NCI-H82 (cell line): ENCODE data around the gene ITLN2.
"Not testable (repeated sequence)": the region's sequence is repeated elsewhere in the genome, so short reads cannot be mapped to it uniquely, and the experiment has no call there.

Experiments used
- DNase-seq: peaks from one replicate; lab custom pipeline; 2025; lab: John Stamatoyannopoulos, UW

The ITLN2 gene

GRCh38 chr1:160954158-160955104, at the start of gene ITLN2:
Gene ITLN2, minus strand, starts transcription at chr1:160954809. Its CDS starts 68 bp downstream, at chr1:160954741.
- DNase-seq: peak; percentile 88

GRCh38 chr1:161001525-161001924, 46.9 kb upstream of the ITLN2 start:
- no peak for DNase-seq

- DNase-seq: no peak
Measured at GRCh38 chr1:161000736-161001480, 46.3 kb upstream of the ITLN2 start.

DNA sequence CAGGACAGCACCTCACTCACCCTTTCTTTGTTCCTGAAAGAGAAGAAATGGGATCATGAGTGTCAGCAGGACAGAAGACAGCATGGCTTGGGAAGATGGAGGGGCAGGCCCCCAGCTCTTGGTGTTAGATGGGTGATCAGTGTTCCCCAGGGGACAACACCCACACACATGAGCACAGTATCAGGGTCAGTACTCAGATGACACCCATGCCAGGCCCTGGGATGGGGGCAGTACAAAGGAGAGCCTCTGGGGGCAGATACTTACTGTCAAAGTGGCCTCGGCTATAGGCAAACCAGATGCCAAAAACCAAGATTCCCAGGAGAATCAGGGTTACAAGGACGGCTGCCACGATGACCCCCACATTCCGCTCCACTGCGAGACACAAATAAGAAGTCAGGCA, 44.8 kb upstream of the ITLN2 start:
- no peak for DNase-seq

DNA sequence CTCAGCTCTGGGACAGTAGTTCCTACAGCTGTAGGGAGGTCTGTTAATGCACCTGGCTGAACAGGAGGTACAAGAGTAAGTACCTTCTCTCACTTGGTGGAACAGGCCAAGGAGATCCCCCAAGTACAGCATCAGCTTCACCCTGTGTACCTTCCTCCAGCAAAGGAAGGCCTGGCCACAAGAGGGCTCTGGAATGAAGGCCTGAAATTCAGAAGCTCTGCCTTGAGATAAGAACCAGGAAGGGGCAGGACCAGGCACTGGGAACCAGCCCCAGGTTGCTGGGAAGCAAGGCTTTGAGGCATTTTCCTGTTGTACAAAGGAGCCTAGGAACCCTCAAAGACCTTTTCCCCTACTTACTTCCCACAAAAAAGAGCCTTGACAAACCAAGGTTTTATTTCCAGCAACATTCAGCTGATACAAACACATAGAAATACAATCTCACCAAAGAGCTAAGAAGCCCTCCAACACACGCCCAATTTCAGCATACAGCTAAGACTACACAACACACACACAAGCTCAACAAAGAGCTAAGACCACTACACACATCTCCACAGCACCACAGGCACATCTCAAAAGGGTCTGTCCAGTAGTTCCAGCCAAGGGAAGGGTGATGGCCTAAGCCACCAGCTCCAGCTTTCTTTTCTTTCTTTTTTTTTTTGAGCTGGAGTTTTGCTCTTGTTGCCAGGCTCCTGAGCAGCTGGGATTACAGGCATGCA, 42.9 kb upstream of the ITLN2 start:
- peak; percentile 78 for DNase-seq

DNA sequence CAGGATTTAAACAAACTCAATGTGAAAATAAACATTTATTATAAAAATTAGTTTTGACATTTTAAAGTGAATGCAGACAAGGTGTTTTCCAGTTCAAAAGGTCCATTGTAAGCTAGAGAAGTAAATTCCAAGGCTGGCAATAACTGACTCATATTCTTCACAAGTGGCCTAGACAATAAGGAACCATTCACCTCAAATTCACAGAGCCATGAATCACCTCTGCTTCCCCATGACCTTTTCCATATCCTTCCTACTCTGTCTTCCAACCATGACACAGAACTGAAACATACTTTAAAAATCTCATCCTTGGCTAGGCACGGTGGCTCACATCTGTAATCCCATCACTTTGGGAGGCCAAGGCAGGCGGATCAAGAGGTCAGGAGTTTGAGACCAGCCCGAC, 41.6 kb upstream of the ITLN2 start:
- DNase-seq: no peak

DNA sequence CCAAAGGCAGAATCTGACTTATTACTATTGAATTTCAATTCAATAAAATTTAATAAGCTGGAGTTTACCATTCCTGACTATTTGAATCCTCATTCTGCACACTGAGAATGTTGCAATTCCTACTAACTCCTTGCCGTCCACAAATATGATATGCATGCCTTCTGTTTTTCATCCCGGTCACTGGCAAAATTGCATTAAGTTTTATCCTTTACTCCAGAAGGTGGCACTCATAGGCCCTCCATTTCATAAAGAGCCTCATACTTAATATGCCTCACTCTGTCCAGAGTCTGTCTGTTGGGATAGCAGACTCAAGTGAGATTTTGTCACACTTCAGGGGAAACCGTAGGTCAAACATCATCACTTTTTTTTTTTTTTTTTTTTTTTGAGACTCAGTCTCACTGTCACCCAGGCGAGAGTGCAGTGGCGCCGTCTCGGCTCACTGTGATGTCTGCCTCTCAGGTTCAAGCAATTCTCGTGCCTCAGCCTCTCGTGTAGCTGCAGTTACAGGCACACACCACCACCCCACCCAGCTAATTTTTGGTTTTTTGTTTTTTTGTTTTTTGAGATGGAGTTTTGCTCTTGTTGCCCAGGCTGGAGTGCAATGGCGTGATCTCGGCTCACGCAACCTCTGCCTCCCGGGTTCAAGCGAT, 39.1 kb upstream of the ITLN2 start:
- peak; percentile 65 for DNase-seq

DNA sequence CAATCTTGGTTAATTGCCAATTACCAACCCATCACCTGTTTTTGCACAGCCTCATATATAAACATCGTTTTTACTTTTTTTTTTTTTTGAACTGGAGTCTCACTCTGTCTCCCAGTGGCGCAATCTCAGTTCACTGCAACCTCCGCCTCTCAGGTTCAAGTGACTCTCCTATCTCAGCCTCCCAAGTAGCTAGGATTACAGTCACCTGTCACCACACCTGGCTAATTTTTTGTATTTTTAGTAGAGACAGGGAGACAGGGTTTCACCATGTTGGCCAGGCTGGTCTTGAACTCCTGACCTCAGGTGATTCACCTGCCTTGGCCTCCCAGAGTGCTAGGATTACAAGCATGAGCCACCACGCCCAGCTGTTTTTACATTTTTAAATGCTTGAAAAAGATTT, 37.4 kb upstream of the ITLN2 start:
- DNase-seq: not testable (repeated sequence)

- DNase-seq: peak; percentile 28
Measured at GRCh38 chr1:160987359-160988050, 32.9 kb upstream of the ITLN2 start.

DNA sequence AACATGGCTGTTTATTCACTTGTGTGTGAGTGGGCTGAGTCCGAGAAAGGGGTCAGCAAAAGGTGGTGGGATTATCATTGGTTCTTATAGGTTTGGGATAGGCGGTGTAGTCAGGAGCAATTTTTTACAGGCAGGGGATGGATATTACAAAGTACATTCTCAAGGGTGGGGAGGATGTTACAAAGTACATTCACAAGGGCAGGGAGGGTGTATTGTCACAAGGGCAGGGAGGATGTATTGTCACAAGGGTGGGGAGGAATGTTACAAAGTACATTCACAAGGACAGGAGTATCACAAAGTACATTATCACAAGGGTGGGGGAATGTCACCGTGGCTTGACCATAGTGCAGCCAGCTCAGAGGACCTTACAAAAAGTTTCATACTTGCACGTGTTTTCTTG, 31.1 kb upstream of the ITLN2 start:
- no peak for DNase-seq

- no peak for DNase-seq
Measured at GRCh38 chr1:160981584-160982411, 27.2 kb upstream of the ITLN2 start.

- DNase-seq: no peak
Measured at GRCh38 chr1:160979286-160979685, 24.7 kb upstream of the ITLN2 start.

- no peak for DNase-seq
Measured at GRCh38 chr1:160978510-160978927, 23.9 kb upstream of the ITLN2 start.

DNA sequence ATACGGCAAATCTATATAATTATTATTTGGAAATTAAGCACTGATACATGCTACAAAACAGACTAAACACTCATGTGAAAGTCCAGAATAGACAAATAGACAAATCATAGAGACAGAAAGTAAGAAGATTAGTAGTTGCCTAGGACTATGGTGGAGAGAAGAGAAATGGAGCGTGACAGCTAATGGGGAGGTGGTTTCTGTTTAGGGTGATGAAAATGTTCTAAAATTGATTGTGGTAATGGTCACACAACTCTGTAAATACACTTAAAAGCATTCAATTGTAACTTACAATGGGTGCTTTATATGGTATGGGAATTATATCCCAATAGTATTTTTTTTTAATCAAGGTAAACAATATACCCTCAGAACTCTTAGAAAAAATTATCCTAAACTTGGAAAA, 20.4 kb upstream of the ITLN2 start:
- no peak for DNase-seq

GRCh38 chr1:160973491-160973890, 18.9 kb upstream of the ITLN2 start:
- no peak for DNase-seq

- DNase-seq: no peak
Measured at GRCh38 chr1:160972939-160973338, 18.3 kb upstream of the ITLN2 start.

DNA sequence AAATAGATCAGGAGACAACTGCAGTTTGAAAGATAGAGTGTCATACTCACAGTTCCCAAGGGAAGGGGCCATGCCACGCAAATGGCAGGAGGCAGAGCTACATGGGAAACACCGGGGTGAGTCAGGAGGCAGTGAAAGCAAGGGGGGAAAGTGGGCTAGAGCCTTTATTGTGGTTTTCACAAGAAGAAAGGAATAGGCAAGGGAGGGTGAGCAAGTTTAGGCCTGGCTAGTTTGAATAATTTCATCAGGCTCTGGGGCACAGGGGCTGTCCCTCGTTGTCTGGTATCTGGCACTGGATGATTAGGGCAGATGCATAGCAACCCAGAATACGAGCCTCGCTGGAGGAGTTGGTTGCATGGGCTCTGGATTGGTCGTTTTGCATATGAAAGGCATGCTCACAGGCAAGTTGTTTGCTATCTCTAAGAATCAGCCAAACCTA, 17.0 kb upstream of the ITLN2 start:
- no peak for DNase-seq

- DNase-seq: no peak
Measured at GRCh38 chr1:160963521-160963920, 8.9 kb upstream of the ITLN2 start.

GRCh38 chr1:160961419-160961818, 6.8 kb upstream of the ITLN2 start:
- DNase-seq: no peak

GRCh38 chr1:160956966-160957365, 2.4 kb upstream of the ITLN2 start:
- no peak for DNase-seq
